ENCODE results near the gene AIFM3. TPM values are rescaled to one million over a fixed set of nuclear protein-coding genes. Genes with fewer than 3 reads are reported as not detected.
A peak's percentile ranks its signal among the peaks of the same experiment; 100 is the strongest.

The AIFM3 gene
- total and polyA plus RNA-seq, 11 donors: 0.25 to 3.0 (median 0.49) TPM; not detected in 2

- ATAC-seq: no peak
- Histone ChIP-seq H3K27me3 (no peaks in the 10 kb centered on the region), H3K9me3 (no peaks in the 10 kb centered on the region), H3K4me1 (peaks cover 3 to 36% (median 30%) of the 10 kb centered on the region in 12 donors), H3K36me3 (peaks cover 0 to 56% (median 42%) of the 10 kb centered on the region in 9 donors), H3K4me3 (peak overlapping the region in 2 of 12 donors; percentile 79 to 81), H3K27ac (peak overlapping the region in 1 of 12 donors; percentile 98)
- WGBS, 4 donors: 89 to 93% (median 91%) methylated on average over 21 to 27 of the region's 27 CpGs
- TF ChIP-seq, protein P1, sequence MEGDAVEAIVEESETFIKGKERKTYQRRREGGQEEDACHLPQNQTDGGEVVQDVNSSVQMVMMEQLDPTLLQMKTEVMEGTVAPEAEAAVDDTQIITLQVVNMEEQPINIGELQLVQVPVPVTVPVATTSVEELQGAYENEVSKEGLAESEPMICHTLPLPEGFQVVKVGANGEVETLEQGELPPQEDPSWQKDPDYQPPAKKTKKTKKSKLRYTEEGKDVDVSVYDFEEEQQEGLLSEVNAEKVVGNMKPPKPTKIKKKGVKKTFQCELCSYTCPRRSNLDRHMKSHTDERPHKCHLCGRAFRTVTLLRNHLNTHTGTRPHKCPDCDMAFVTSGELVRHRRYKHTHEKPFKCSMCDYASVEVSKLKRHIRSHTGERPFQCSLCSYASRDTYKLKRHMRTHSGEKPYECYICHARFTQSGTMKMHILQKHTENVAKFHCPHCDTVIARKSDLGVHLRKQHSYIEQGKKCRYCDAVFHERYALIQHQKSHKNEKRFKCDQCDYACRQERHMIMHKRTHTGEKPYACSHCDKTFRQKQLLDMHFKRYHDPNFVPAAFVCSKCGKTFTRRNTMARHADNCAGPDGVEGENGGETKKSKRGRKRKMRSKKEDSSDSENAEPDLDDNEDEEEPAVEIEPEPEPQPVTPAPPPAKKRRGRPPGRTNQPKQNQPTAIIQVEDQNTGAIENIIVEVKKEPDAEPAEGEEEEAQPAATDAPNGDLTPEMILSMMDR (IDR thresholded peaks at IDR 0.05): no peak
- no peak for TF ChIP-seq POLR2A (IDR thresholded peaks at IDR 0.05)
- peak in 1 of 5 donors; percentile 5 for DNase-seq
- intact Hi-C loops (cut with DNase I): loop anchor here in 4 of 10 donors (2.0 to 10.0 kb wide), 4 partner anchors 19 to 145 kb away; partner anchors contain the start of genes CRKL (in 2 of the 4), PI4KA (in 2 of the 4) and SNAP29 (in 2 of the 4)
These were observed 32.5 kb downstream of the AIFM3 start for GRCh38 chr22:20999350-21000206.

DNA sequence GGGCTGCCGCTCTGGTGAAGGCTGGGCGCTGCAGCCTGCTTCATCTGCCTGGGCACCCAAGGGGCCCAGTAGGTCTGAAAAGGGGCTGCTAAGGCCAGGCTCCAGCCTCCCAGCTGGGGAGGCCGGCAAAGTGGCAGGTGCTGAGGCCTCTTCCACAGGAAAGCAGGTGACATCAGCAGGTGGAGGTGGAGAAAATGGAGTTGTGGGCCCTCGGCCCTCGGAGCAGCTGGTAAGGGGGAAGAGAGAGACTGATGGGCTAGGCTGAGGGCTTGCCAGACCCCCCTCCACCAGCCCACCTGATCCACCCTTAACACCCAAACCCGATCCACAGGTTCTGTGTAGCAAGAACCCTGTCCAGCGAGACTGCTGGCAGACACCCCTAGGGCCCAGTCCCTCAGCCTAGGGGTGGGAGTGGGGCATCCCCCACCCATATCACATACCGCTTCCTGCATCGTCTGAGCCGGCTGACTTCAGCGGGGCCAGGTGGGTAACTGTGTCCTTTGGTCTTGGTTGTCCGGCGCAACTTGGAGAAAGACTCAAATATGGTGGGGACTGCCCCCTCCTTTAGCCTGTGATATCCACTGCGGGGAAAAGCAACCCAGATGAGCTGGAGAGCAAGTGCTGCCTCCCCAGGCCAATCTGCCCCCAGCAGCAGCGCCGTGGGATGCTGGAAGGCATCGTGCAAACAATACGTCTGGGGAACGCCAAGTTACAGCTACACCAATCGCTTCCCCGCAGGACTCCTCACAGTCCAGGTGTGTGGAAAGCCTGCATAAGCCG lies 33.3 kb downstream of the AIFM3 start:
- Histone ChIP-seq H3K36me3 (peaks cover 0 to 49% (median 42%) of the 10 kb centered on the region in 9 donors), H3K4me3 (peak overlapping the region; percentile 61 to 94 (median 78)), H3K27ac (peak overlapping the region in 8 of 12 donors; percentile 91 to 99 (median 98)), H3K9me3 (no peaks in the 10 kb centered on the region), H3K27me3 (no peaks in the 10 kb centered on the region), H3K4me1 (peaks cover 3 to 36% (median 30%) of the 10 kb centered on the region in 12 donors)
- no peak for TF ChIP-seq POLR2A (IDR thresholded peaks at IDR 0.05)
- TF ChIP-seq, protein P1 (IDR thresholded peaks at IDR 0.05): no peak
- ATAC-seq: no peak
- intact Hi-C loops (cut with DNase I): loop anchor here in 3 of 10 donors (2.0 to 10.0 kb wide), 3 partner anchors 20 to 146 kb away; partner anchors contain the start of genes PI4KA (in 2 of the 3), SNAP29 (in 2 of the 3) and CRKL (in 1 of the 3)
- 60 to 67% (median 63%) methylated on average over 13 to 22 of the region's 22 CpGs for WGBS, 4 donors
- DNase-seq: peak in 1 of 5 donors; percentile 15

- peaks cover 3 to 36% (median 30%) of the 10 kb centered on the region in 12 donors for H3K4me1 ChIP-seq
These were observed 34.0 kb downstream of the AIFM3 start for GRCh38 chr22:21000987-21001600.

More at GRCh38 chr22:21000987-21001600, 34.0 kb downstream of the AIFM3 start:
- ATAC-seq (peak in 1 of 4 donors; percentile 9), DNase-seq (peak in 1 of 5 donors; percentile 3)
- peak overlapping the region; percentile 61 to 94 (median 78) for H3K4me3 ChIP-seq
- H3K9me3 ChIP-seq: no peaks in the 10 kb centered on the region
- WGBS, 4 donors: 2 to 4% (median 3%) methylated on average over 12 to 26 of the region's 26 CpGs
- no peaks in the 10 kb centered on the region for H3K27me3 ChIP-seq
- H3K36me3 ChIP-seq: peaks cover 0 to 43% (median 35%) of the 10 kb centered on the region in 9 donors
- intact Hi-C loops (cut with DNase I): loop anchor here in 3 of 10 donors (2.0 to 10.0 kb wide), 3 partner anchors 20 to 146 kb away; partner anchors contain the start of genes PI4KA (in 2 of the 3), SNAP29 (in 2 of the 3) and CRKL (in 1 of the 3)
- TF ChIP-seq, protein P1 (IDR thresholded peaks at IDR 0.05): no peak
- TF ChIP-seq POLR2A (IDR thresholded peaks at IDR 0.05): no peak
- peak overlapping the region; percentile 91 to 99 (median 98) for H3K27ac ChIP-seq
